Renal cortex interstitium (tissue), 11 donors: ENCODE measurements around the gene GLS. TPM values are rescaled to one million over a fixed set of nuclear protein-coding genes. Genes with fewer than 3 reads are reported as not detected.
"Not testable (repeated sequence)": the region's sequence is repeated elsewhere in the genome, so short reads cannot be mapped to it uniquely, and the experiment has no call there.

Experiments
- DNase-seq, 11 donors: peaks; one replicate each; pipeline ENCODE4 v3.0.0-alpha.2; 2013; ENCODE audit warnings: low read depth in 9 of 11, low spot score in 4 of 11; ENCODE audit errors: extremely low read depth in 1 of 11
- polyA plus RNA-seq, 3 donors: library from polyadenylated mRNA; unstranded; fragments of 120-200 nt; gene quantifications; one replicate each; pipeline ENCODE4 v1.2.1, GENCODE V29; 2013; ENCODE audit not compliant: insufficient read length in 3 of 3

GLS gene
- polyA plus RNA-seq, 3 donors = 256 to 330 (median 297) TPM

DNA sequence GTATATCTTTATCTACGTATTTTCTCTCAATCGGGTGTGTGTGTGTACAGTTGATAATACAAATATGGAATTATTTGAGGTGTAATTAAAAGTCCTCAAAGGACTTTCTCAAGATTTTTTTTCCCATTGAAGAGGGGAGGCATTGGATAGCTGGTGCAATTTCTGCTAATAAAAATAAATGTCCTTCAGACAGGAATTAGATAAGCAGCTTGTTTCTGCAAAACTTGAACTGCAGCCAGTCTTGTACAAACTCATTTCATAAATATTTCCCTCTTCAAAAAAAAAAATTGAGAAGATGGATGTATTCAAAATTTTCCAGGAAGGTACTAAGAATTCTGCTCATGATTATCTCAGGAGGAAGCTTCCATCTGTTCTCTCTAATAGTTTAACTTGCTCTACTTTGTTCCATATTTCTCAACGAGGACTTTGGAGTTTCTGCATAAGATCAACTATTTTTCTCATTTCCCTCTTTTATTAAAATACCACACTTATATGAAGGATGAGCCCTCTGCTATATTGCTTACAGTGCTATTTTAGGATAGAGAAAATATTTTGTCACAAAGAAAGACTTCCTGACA, 33.0 kb upstream of the GLS start:
- no peak for DNase-seq

DNA sequence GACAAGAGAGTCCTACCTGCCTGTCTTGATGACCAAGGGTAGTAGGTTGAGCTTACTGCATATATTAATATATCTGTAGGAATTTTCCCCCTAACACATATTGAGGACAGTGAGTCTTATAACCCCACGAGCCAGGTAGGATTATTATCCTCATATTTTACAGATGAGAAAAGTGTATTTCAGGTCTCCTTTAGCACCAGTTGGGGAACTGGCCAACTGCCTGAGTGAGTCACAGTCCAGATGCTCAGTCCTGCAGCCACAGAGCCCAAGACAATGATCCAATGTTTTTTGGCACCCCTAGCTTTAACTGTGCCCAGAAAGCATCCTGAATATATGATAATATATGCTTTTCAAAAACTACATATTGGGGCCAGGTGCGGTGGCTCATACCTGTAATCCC, 30.8 kb upstream of the GLS start:
- no peak for DNase-seq

DNA sequence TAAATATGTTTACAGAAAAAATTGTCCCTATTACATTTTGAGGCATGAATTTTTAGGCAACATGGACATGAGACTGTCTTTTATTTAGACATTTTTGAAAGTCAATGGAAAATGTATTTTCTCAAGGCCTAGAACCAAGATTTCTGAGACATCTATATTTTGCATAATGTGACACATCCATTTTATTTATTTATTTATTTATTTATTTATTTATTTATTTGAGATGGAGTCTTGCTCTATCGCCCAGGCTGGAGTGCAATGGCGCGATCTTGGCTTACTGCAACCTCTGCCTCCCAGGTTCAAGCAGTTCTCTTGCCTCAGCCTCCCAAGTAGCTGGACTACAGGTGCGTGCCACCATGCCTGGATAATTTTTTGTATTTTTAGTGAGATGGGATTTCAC, 27.6 kb upstream of the GLS start:
- not testable (repeated sequence) for DNase-seq

DNA sequence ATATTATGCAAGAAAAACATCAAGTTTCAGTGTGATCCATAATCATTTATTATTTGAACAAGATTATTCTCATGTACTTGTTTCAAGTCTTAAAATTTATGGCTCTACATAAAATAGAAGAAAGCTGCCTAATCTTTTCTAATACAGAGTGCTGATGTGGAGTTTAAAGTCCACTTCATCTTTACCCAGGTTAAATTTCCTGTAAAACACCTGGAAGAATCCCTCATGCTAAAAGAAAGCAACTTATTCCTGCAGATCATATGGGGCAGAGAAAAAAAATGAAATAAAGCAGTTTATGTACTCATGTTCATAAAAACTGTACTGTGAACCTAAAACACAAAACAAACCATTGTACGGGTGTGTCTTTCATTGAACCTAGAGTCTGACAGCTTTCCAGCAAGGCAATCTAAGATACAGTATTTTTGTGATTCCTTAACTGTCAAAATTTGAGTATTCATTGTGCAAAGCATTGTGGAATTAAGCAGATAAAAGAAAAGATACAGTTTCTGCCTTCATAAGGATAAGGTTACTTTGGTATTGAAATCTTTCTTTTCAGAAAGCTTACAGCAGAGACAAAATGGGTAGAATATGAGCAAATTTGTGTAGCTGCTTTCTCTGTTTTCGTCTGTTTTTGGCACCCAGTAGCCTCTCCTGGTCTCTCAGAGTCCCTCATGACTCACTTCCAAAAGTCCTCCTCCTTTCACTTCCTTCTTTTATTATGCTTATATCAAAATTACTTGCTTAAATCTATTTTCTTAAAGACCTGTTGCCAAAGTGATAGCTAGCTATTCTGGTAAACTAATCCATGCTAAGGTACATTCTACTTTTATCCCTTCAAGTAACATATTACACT, 26.9 kb upstream of the GLS start:
- DNase-seq = no peak

DNA sequence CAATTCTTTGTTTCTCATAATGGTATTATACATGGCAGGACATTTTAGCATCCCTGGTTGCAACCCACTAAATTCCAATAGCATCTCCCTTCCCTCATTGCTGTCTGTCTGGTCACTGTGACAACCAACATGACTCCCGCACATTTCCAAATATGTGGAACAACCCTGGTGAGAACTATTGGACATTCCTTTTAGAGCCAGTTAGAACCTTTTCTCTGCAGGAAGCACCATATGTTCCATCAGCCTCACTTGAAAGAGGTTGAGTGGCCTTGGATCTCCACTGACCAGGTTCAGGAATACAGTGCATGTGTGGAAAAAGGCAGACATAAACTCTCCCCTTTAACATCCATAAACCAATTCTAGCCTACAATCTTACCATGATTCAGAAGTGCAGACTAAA, 25.9 kb upstream of the GLS start:
- no peak for DNase-seq

DNA sequence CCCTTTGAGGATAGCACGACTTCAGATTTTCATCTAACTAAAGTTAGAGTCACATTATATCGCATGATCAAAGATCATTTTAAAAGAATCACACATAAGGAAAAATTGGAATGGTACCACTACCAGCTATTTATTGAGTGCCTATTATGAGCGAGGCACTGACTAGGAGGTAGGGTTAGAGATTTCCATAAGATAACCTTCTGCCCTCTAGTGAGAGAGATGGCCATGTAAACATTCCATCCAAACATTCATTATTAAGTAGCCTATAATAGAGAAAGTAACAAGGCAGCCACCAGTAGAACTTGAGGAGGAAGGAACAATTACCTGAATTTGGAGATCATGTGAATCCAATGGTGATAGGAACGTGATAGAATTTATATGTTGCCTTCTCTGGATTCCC, 25.4 kb upstream of the GLS start:
- no peak for DNase-seq

DNA sequence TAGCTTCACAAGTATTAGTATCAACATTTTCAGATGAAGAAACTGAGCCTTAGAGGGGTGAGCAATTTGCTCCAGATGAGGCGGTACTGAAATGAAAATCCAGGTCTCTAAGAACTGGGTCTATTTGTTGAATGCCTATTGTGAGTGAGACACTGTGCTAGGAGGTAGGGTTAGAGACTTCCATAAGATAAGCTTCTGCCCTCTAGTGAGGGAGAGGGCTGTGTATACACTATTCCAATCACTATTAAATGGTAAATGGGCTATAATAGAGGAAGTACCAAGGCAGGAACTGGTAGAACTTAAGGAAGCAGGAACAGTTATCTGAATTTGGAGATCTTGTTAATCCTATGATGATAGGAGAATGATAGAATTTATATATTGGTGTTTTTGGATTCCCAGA, 23.6 kb upstream of the GLS start:
- DNase-seq = no peak

DNA sequence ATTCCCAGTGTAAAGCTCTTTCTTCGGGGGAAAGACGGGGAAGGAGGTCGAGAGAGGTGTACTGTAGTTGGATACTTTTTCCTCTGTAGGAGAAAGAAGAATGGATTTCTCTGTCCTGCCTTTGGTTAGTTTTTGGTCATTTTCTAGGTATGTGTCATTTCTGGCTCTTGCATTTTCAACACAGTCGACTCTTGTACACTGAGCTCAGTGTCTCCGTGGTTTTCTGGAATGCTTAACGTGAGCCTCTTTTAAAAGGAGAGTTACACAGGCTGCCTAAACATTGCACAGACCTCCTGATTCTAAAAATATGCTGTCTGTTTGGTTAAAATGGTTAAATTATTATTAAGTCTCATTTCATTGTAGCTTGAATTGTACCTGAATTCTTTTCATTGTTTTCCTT, 21.8 kb upstream of the GLS start:
- DNase-seq = no peak

DNA sequence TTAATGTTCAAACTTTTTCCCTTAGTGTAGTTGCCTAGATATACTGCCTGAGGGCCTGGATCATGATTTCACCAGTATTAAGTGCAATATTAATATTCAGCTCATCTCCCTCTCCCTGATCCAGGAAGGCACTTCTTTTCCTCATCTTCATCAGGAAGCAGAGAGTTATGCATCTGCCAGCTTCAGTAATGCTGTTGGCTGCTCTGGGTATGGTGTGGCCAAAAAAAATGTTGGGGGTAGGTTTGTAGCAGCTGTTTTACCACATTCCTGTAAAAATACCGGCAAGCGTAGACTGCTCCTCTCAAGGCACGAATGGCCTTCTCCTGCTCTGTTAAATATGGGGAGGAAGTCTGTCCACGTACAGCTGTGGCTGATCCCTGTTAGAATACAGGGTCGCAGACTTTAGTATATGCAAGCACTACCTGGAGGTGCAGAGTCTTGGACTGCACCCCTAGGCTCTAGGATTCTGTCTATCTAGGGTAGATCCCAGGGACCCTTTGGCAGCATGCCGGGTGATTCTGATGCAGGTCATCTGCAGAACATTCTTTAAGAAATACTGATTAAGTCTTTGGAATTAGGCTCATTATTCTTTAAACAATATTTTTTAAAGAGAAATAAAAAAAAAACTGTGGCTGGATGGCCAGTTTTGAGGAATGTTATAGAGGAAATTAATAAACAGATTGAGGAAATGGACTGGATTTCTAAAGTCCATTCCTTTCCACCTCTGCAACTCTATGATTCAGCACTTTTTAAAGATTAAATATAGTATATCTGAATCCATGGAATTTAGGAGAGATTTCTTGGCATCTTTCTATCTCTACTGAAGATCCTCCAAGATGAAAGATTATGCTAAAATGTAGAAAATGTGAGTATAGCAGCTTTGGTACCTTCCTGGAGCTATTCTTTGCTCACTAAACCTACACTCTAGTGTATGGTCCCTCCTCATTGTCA, 21.0 kb upstream of the GLS start:
- DNase-seq = no peak

DNA sequence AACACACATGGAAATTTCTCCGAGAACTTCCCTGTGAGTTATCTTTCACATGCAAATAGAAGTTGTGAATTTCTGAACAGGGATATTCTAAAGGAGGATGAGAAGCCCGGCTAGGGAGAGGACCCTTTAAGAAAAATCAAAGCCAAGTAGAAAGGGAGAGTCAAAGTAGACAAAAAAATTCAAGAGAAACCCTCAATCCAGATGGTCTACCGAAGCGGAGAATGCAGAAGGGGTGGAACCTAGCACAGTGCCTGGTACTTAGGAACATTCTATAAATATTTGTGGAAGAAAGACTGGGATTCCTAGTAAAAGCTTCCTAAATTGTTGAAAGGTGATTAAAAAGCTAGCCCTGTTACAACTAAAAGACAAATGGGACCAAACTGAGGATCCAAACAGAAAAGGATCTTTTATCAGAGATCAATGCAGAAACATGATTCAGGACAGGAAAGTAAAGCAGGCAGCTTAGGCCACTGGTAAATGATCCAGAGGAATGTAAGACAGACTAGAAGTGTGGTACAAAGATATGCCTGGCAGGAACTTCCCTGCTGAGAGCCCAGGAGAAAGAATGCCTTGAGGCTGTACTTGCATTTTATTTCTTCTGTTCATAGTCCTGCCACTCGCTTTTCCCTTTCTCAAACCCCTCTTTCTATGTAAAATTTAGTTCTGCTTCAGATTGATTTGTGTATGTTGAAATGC, 19.5 kb upstream of the GLS start:
- DNase-seq = no peak

DNA sequence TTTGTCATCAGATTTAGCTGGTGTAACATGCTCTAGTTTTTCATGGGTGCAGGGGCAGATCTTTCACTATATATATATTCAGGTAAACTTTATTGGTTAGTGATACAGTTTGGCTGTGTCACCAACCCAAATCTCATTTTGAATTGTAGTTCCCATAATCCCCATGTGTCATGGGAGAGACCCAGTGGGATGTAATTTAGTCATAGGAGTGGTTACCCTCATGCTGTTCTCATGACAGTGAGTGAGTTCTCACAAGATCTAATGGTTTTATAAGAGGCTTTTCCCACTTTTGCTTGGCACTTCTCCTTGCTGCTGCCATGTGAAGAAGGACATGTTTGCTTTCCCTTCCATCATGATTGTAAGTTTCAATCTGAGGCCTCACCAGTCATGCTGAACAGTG, 18.5 kb upstream of the GLS start:
- DNase-seq = not testable (repeated sequence)

DNA sequence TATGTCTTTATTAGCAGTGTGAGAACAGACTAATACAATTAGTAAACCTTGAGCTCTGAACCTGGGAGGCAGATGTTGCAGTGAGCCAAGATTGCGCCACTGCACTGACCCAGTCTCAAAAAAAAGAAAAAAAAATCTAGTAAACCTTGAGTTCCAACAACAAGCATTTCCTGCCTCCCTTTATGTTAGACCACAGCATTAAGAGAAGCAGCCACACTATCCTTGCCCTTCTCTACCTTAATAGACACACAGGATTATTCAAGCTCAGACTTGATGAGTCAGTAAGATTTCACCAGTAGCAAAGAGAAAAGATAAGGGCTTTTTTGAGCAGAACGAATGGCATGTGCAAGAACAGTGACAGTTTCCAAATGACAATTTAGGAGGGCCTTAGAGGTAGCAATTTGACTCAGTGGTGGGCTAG, 18.0 kb upstream of the GLS start:
- DNase-seq = no peak

DNA sequence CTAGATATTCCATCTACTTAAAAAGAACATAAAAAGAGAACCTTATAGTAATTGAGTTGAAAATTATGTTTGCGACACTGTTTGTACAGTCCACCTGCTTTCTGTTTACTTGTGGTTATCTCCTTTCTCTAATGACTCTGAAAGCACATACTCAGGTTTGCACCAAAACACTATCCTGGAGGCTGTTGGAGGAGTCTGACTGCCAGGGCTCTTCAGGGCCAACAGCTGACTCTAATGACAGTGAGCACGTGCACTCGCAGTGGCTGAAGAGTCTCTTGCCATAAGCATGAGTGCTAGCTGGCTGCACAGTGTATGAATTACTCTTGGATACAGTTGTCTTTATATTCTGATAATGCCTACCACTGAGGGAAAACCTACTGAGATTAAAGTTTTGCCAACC, 16.7 kb upstream of the GLS start:
- no peak for DNase-seq

DNA sequence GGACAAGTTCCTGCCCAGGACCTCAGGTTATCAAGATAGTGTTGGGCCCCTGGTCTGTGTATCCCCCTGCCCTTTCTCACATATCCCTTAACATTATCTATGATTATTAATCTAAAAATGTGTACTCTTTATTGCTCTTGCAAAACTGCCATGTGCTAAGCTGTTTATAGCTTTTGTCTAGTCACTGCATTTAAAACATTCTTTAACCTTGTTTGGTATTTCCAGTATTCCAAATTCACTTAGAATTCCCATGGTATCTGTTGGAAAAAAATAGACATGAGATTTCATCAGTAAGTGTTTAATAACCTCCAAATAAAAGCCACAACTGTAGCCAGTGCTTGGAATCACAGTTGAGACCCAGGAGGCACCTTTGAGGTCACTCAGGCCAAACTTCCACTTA, 16.2 kb upstream of the GLS start:
- DNase-seq = no peak

DNA sequence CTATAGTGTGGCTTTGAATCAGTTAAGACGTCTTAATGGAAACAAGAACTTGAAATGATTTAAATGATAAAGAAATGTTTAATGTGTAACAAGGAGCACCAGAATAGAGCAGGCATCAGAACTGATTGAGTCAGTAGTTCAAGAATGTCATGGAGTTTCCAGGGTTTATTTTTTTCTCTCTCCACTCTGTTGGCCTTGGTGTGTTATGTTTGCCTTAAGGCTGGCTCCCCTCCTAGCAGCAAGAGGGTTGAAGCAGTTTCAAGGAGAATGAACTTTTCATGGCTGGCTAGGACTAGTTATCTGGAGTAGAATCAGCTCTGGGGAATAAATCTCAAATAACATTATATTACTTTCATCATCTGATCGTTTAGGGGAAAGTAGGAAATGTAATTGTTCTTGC, 13.4 kb upstream of the GLS start:
- DNase-seq = no peak

DNA sequence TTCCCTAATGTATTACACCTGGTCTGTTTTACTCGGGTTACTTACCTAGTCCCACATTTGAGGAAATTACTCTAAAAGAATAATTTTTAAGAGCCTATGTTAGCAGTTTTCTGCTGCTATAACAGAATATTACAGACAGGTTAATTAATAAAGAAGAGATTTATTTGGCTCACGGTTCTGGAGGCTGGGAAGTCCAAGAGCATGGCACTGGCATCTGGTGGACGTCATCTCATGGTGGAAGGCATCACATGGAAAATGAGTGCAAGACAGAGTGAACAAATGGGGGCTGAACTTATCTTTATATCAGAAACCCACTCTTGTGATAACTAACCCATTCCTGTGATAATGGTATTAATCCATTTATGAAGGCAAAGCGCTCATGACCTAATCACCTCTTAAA, 12.8 kb upstream of the GLS start:
- DNase-seq = no peak

DNA sequence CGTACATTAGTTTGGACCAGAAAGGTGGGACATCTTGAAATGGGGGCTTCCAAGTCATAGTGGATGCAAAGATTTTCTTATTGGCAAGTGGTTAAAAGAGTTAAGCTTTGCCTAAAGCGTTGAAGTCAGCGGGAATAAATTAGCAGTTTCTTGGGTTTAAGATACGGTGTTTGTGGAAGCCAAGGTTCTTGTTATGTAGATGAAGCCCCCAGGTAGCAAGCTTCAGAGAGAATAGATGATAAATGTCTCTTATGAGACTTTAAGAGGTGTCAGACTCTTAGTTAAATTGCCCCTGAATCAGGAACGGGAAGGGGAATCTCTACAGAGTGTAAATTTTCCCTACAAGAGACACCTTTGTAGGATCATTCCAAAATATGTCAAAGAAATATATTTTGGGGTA, 10.9 kb upstream of the GLS start:
- DNase-seq = no peak

DNA sequence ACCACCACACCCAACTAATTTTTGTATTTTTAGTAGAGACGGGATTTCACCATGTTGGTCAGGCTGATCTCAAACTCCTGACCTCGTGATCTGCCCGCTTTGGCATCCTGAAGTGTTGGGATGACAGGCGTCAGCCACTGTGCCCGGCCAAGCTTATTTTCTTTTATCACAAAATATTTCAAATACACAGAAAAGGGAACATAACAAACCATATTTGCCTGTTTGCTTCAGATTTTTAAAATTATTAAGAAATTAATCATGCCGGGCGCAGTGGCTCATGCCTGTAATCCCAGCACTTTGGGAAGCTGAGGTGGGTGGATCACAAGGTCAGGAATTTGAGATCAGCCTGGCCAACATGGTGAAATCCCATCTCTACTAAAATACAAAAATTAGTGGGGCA, 7.2 kb upstream of the GLS start:
- not testable (repeated sequence) for DNase-seq

DNA sequence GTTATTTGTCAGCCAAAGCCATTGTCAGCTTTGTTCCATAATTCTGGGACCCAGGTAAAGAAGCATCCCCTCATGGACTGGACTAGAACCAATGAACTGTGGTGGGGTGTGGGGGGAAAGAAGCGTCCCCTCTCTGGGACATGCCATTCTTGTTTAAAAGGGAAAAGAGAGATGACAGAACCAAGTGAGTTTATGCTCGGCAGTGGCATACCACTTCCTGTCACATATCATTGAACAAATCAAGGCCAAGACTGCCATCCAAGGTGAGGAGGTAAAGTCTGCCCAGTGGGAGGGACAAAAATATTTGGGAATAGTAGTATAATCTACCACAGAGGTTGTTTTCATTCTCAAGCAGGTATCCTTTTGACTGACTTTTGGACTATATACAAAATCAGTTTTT, 4.7 kb upstream of the GLS start:
- DNase-seq = no peak
